ENCODE data around the gene PDE9A. TPM values are rescaled to one million over a fixed set of nuclear protein-coding genes. Genes with fewer than 3 reads are reported as not detected.
A peak's percentile ranks its signal among the peaks of the same experiment; 100 is the strongest.

The PDE9A gene
- total RNA-seq, 1 donor from 2014 or later = 1.4 TPM

GRCh38 chr21:42684109-42684916 lies 30.9 kb downstream of the PDE9A start:
- peak in 1 of 2 donors; percentile 25 for DNase-seq (ENCODE audit: low read depth in 2 of 2)

GRCh38 chr21:42685036-42685435 lies 31.6 kb downstream of the PDE9A start:
- no peak for DNase-seq (ENCODE audit: low read depth in 2 of 2)

DNA sequence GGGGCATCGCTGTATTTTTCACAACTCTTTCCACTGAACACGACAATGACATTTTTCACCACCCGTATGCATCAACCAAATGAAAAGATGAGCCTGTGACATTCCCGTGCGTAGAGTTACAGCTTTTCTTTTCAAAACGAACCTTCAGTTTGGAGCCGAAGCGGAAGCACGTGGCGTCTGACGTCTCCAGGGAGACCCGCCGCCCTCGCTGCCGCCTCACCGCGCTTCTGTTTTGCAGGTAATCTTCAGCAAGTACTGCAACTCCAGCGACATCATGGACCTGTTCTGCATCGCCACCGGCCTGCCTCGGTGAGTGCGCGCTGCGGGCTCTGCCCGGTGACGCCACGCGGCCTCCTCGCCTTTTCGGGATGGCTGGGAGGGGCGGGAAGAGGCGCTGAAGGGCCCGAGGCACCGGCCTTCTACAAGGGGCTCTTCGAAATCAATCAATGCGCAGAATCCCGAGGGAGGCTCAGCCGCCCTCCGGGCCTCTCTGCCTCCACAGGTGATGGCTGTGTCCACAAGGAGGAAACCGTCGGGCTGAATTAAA lies 32.6 kb downstream of the PDE9A start:
- no peak for DNase-seq (ENCODE audit: low read depth in 2 of 2)

- no peak for DNase-seq (ENCODE audit: low read depth in 2 of 2)
Observed at GRCh38 chr21:42687796-42688195, 34.4 kb downstream of the PDE9A start.

DNA sequence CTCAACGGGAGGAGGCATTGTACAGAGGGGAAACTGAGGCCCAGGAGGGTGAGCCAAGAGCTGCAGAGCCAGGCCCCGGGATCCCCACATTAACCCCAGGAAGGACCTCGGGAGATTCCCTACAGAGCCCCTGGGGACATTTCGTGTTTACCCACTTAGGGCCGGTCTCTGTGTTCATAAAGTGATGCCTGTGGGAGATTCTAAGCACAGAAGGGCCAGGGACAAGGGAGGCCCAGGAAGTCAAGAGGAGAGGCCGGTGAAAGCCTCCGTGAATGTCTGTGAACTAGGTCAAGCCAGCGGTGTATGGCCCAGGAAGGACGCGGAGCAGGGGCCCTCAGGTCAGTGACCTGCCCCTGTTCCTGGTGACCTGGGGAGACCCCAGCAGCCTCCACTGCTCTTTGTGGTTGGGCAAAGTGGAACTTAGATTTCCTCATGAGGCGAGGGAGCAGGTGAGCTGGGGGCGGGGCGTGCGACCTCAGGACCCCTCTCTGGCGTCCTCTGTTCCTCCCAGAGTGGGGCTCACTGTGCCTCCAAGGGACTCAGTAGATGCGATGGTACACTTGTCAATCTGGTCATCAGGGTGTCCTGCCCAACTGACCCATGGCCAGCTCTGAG lies 34.9 kb downstream of the PDE9A start:
- no peak for DNase-seq (ENCODE audit: low read depth in 2 of 2)

DNA sequence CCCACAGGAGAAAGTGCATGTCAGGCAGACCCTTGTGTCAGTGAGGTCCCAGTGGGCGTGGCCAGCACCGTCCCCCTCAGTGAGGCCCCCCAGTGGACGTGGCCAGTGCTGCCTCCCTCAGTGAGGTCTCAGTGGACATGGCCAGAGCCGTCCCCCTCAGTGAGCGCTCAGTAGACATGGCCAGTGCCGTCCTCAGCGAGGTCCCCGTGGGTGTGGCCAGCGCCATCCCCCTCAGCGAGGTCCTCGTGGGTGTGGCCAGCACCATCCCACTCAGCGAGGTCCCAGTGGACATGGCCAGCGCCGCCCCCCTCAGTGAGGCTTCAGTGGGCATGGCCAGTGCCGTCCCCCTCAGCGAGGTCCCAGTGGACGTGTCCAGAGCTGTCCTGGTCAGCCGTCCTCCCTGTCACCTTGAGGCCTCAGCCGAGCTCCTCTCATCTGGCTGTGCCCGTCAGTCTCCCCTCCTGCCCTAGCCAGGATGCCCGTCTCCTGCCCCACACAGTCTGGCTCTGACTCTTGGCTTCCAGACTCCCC lies 35.5 kb downstream of the PDE9A start:
- DNase-seq (ENCODE audit: low read depth in 2 of 2) = no peak

DNA sequence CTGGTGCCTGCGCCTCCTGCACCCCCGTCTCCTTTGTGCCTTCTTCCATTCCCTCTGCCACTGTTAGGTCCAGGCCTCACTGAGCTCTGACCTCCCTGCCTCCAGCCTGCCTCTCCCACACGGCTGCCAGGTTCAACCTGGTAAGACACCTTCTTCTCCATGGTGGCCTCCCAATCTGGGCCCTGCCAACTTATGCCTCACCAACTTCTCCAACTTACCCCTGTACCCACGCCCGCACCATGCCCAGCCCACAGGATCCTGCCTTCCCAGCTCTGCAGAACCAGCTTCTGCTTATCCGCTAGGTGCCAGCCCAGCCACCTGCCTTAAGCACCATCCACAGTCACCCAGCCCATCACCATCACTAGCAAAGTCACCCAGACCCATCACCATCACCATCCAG lies 37.2 kb downstream of the PDE9A start:
- no peak for DNase-seq (ENCODE audit: low read depth in 2 of 2)

DNA sequence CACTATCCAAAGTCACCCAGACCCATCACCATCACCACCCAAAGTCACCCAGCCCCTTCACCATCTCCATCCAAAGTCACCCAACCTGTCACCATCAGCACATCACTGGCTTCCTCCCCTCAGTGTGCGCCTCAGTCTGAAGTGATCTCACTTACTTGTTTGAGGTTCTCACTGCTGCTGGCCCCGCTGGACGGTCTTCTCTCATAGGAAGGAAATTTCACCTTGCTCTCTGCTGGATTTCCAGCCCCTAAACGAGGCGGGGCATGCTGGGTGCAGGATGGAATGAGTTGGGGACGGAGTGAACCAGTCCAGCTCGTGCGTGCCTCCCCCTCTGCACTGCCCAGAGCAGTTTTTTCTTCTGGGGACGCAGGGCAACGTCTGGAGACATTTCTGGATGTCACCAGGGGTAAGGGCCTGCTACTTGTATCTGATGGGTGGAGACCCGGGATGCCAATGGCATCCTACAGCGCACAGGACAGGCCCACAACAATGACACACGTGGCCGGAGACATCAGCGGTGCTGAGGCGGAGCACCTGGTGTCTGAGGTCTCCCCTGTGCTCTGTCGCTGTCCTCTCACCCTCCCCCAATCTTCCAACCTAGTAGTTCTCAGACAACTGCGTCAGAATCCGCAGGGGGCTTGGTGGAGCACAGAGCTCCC lies 38.6 kb downstream of the PDE9A start:
- no peak for DNase-seq (ENCODE audit: low read depth in 2 of 2)

DNA sequence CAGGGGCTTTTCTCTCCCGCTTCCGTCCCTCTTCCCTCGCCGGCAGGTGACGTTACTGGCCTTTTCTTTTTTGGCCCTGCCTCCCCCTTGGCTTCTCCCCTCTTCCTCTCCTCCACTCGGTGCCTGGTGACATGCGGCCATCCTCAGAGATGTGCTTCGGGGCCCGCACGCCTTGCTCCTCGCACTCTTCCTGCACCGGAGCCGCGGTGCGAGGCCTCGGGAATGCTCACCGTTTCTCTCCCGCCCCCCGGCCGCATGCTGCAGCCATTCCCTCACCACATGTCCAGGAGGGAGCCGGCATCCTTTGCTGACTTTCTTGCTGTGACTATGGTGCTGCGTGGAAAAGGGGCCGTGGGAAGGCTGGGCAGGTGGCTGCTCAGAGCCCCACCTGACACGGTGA lies 39.3 kb downstream of the PDE9A start:
- no peak for DNase-seq (ENCODE audit: low read depth in 2 of 2)

- no peak for DNase-seq (ENCODE audit: low read depth in 2 of 2)
Observed at GRCh38 chr21:42694751-42695696, 41.6 kb downstream of the PDE9A start.

DNA sequence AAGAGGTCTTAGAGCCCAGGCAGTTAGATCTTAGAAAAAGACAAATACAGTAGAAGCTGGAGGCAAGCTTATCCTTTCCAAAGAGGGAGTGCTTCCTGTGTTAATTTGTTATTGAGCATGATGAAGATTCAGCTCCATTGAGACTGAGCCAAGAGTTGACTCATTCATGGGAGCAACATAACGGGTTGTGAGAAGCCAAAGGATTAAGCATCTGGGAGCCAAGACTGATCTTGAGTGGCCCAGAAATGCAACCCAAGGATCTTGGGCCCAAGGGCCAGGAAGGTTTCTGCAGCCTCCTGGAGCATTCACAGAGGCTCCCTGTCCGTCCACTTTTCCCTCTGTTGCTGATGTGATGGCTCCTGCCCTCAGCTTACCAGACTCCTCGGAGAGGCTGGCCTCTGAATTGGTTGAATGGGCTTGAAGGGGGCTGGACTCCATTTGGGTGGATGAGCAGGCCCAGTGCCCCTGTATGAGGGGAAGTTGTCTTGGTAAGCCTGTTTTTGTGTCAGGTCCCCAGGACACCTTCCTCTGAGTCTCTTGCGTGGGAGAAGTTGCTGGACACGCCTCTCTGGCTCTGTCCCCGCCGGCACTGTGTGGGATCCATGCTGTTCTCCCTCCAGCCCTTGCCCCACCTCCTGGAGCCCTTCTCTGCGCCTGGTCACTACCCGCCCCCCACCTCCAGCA lies 42.4 kb downstream of the PDE9A start:
- DNase-seq (ENCODE audit: low read depth in 2 of 2) = no peak

- DNase-seq (ENCODE audit: low read depth in 2 of 2) = no peak
Observed at GRCh38 chr21:42696501-42697040, 43.1 kb downstream of the PDE9A start.

- no peak for DNase-seq (ENCODE audit: low read depth in 2 of 2)
Observed at GRCh38 chr21:42698733-42699132, 45.3 kb downstream of the PDE9A start.

DNA sequence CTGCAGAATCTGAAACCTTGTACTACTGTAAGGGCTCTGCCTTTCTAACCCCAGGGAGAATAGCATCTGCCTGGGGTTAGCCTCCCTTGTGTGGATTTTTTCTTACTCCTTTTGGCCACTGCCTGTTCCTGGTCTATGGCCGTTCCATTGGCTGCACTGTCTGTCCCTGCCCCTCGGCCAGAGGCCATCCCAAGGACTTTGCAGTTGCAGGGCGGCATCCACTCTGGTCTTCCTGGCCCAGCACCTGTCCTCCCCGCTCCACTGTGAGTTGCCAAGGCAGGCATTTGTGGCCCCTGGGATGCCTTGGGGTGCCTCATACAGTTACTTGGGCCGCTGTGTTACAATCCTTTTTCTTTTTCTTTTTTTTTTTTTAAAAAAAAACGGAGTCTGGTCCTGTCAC lies 45.8 kb downstream of the PDE9A start:
- no peak for DNase-seq (ENCODE audit: low read depth in 2 of 2)

DNA sequence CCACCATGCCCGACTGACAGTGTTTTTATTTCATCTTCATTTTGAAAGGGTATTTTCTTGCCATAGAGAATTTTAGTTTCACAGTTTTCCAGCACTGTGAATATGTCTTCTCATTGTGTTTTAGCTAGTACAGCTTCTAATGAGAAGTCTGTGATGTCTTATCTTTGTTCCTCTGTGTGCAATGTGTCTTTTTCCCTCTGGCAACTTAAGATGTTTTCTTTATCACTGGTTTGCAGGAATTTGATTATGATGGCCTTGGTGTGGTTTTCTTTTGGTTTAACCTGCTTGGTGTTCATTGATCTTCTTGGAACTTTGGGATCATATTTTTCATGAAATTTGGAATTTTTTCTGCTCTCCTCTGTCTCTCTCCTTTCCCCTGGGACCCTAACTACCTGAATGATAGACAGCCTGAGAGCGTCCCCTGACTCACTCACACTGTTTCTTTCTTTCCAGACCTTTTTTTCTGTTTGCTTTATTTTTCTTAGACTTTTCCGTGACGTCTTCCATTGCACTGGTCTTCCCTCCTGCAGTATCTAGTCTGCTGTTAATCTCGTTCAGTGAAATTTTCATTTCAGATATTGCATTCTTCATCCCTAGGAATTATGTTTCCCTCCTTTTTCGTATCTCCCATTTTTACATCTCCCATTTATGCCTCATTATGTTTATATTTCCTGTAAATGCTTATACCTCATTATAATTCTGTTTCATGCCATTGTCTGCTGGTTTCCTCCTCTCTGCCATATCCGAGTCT lies 48.5 kb downstream of the PDE9A start:
- DNase-seq (ENCODE audit: low read depth in 2 of 2) = no peak

GRCh38 chr21:42702720-42703119 lies 49.3 kb downstream of the PDE9A start:
- no peak for DNase-seq (ENCODE audit: low read depth in 2 of 2)

DNA sequence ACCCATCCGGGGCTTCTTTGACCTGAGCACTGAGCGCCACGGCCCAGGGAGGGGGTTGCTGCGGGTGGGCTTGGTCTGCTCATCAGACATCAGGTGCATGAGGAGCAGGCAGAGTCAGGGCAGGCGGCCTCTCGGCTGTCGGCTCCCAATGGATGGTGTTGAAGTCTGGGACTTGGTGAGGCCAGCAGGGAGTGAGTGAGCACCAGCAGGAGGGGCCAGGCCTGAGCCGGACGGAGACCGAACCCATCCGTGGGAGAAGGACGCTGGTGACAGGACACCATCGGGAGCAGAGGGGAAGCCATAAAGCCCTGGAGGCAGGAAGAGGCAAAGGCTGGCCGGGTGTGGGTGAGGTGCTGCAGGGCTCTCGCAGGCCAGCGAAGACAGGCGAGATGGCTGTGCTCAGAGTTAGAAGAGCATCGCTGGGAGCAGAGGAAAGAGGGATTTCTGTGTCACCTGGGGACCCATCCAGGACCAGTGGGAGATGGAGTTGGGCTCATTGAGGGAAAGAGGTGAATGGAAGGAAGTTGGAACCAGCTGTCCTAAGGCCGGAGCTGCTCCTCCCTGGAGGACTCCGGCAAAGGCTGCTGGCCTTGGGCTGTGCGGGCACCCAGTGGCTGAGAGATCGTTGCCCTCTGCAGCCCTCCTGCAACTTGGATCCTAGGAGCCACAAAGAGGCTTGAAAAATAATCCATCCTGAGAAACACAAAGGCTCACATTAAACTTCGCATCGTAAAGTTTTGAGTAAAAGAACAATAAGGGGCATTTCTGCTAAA lies 49.9 kb downstream of the PDE9A start:
- DNase-seq (ENCODE audit: low read depth in 2 of 2) = no peak

DNA sequence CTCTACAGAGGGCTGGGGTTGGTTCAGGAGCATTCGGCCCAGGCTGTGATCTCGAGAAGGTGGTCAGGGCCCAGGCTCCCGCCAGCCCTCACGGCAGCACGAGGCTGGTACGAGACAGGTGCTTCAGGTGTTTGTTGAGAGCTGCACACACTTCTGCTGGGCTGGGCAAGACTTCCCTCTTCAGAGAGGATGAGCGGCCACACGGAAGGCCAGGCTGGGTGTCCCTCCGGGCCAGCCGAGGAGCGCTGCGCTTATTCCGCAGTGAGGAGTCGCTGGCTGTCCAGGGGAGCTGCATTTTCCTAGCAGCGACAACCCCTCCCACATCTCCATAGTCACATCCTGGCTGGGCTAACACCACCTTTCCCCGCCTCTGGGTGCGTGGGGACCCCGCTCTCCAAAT lies 50.5 kb downstream of the PDE9A start:
- no peak for DNase-seq (ENCODE audit: low read depth in 2 of 2)

DNA sequence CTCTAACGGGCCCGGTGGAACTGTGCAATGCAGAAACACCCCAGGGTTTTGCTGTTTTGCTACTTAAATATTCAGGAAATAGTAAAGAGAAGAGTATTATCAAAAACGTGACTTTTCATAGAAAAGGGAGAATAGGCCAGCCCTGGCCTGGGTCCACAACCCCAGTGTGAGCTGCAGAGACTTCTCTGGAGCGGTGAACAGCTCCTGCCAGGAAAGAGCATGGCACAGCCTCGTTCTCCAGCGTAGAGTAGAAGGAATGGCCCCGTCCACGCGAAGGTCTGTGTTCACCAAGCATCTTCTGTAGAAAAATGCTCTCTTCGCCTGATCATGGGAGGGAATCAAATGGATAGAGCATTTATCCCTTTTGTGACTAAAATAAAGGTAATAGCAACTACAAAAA lies 51.4 kb downstream of the PDE9A start:
- no peak for DNase-seq (ENCODE audit: low read depth in 2 of 2)

All from dermis microvascular lymphatic vessel endothelial cell (primary cell).